A673 (cell line): ENCODE data around the gene NAA15. TPM values are rescaled to one million over a fixed set of nuclear protein-coding genes. Genes with fewer than 3 reads are reported as not detected.

Source experiments
- BruUV-seq: library from RNA; stranded (reverse); fragments of 400-500 nt; replicated peaks from 2 replicates; lab custom pipeline; 2021; lab: Mats Ljungman, UMichigan
- CTCF ChIA-PET: fragments of 300-600 bp; sonication (Branson Sonifier 250); formaldehyde crosslinking; loops from one replicate; lab custom pipeline; 2022; ENCODE audit warnings: antibody characterized with exemption; lab: Charles Lee
- POLR2A ChIA-PET: fragments of 300-600 bp; sonication (Branson Sonifier 250); formaldehyde crosslinking; loops from one replicate; lab custom pipeline; 2022; ENCODE audit warnings: antibody characterized with exemption; ENCODE audit not compliant: low non-redundant PET; lab: Charles Lee
- DNase-seq: peaks from one replicate; pipeline ENCODE4 v3.0.0-alpha.2; 2015; ENCODE audit warnings: low spot score
- H3K27ac ChIP-seq: fragments of 200-600 bp; sonication (generic); 2 replicates; pipeline ENCODE4 v1.5.1; 2016; ENCODE audit warnings: mixed run types, low read depth, mild to moderate bottlenecking, mixed read lengths, antibody characterized with exemption, low read length; ENCODE audit not compliant: poor library complexity, severe bottlenecking
- H3K27me3 ChIP-seq: fragments of 200-600 bp; sonication (generic); replicated peaks from 2 replicates; pipeline ENCODE4 v1.6.1; 2017; ENCODE audit warnings: mixed run types, low read depth, mild to moderate bottlenecking, mixed read lengths, antibody characterized with exemption, low read length; ENCODE audit not compliant: insufficient read depth, poor library complexity
- H3K36me3 ChIP-seq: fragments of 200-600 bp; sonication (generic); 2 replicates; pipeline ENCODE4 v1.6.1; 2016; ENCODE audit warnings: mixed run types, mild to moderate bottlenecking, mixed read lengths, antibody characterized with exemption, low read length; ENCODE audit not compliant: insufficient read depth, poor library complexity, severe bottlenecking
- H3K4me1 ChIP-seq: fragments of 200-600 bp; sonication (generic); 2 replicates; pipeline ENCODE4 v1.6.1; 2017; ENCODE audit warnings: mixed run types, mild to moderate bottlenecking, mixed read lengths, antibody characterized with exemption, low read length; ENCODE audit not compliant: insufficient read depth, poor library complexity, severe bottlenecking
- H3K4me3 ChIP-seq: fragments of 200-600 bp; sonication (generic); 2 replicates; pipeline ENCODE4 v1.5.1; 2016; ENCODE audit warnings: low read depth, mixed run types, mild to moderate bottlenecking, mixed read lengths, low read length; ENCODE audit not compliant: poor library complexity, severe bottlenecking
- H3K9me3 ChIP-seq: fragments of 200-600 bp; sonication (generic); 2 replicates; pipeline ENCODE4 v1.6.1; 2016; ENCODE audit warnings: mixed run types, low read depth, mild to moderate bottlenecking, mixed read lengths, antibody characterized with exemption, low read length; ENCODE audit not compliant: poor library complexity, severe bottlenecking
- CTCF ChIP-seq: fragments of 300-800, 200-600 bp; sonication (generic); conservative IDR thresholded peaks from 2 replicates; pipeline ENCODE4 v1.5.1; 2017; ENCODE audit warnings: low read depth, mild to moderate bottlenecking, antibody characterized with exemption, low read length, moderate library complexity, mixed read lengths
- EZH2 ChIP-seq: fragments of 200-600 bp; sonication (generic); IDR thresholded peaks from 2 replicates; pipeline ENCODE4 v1.6.1; 2017; ENCODE audit warnings: borderline replicate concordance, low read depth, mild to moderate bottlenecking, mixed read lengths, antibody characterized with exemption, low read length; ENCODE audit not compliant: poor library complexity, severe bottlenecking
- intact Hi-C: fragments of 100-400 bp; cut with micrococcal nuclease; formaldehyde crosslinking; loops from one replicate; pipeline ENCODE4 v1.10.0; 2022; ENCODE audit not compliant: unreplicated experiment
- total RNA-seq: library from RNA; stranded (reverse); gene quantifications from 2 replicates; pipeline ENCODE4 v1.2.3, GENCODE V29; 2021

NAA15 gene
- total RNA-seq, 1 experiment from 2014 or later: 123 TPM

GRCh38 chr4:139278912-139279759 lies 22.2 kb upstream of the NAA15 start:
- no peaks in the 10 kb centered on the region for H3K27me3 ChIP-seq
- intact Hi-C loops: no loop called here
- ChIA-PET POLR2A (no interaction called here), CTCF (no interaction called here)
- peaks cover 4% of the 10 kb centered on the region for H3K4me1 ChIP-seq
- no peaks in the 10 kb centered on the region for H3K36me3 ChIP-seq
- H3K9me3 ChIP-seq: no peaks in the 10 kb centered on the region
- no peak for TF ChIP-seq EZH2
- no peak for TF ChIP-seq CTCF
- no TSS peak for BruUV-seq
- no peak for DNase-seq
- H3K27ac ChIP-seq: no peak overlapping the region
- peak overlapping the region; percentile 57 for H3K4me3 ChIP-seq

GRCh38 chr4:139279760-139280620 lies 21.3 kb upstream of the NAA15 start, which contains the start of gene MGARP:
MGARP (minus strand) TSS chr4:139280225; CDS start chr4:139280158, 67 bp downstream.
- POLR2A ChIA-PET: no interaction called here
- H3K27ac ChIP-seq: no peak within 1 kb of the TSS

More at GRCh38 chr4:139279760-139280620, 21.3 kb upstream of the NAA15 start, which contains the start of gene MGARP:
- CTCF ChIA-PET: interaction anchor here (0.6 kb wide), 1 partner anchor 9 kb away, joined by 3 read pairs; no protein-coding TSS in a partner anchor
- intact Hi-C loops: no loop called here
- TF ChIP-seq EZH2 (no peak), CTCF (no peak)
- Histone ChIP-seq H3K9me3 (peaks cover 4% of the 10 kb centered on the region), H3K36me3 (no peaks in the 10 kb centered on the region), H3K27me3 (no peaks in the 10 kb centered on the region), H3K4me3 (peak within 1 kb of the TSS; percentile 57), H3K4me1 (peaks cover 4% of the 10 kb centered on the region)
- peak; percentile 55 for DNase-seq
- no TSS peak for BruUV-seq
